ENCODE data around the gene RANBP10. TPM values are rescaled to one million over a fixed set of nuclear protein-coding genes. Genes with fewer than 3 reads are reported as not detected.

Gene RANBP10
- total and polyA plus RNA-seq, 2 donors (not counting 3 experiments of a cell fraction or from before 2014, with no cell fraction given) = 25.6 to 28.8 TPM

GRCh38 chr16:67679935-67680897 is 126.1 kb downstream of the RANBP10 start:
- no peak for FAIRE-seq
- Histone ChIP-seq H3K79me2 (ENCODE audit: control insufficient read depth, insufficient read depth, low read length) (no peaks in the 10 kb centered on the region), H3K4me2 (ENCODE audit: insufficient read depth, low read length) (no peak overlapping the region), H2AFZ (ENCODE audit: low read depth, low read length) (no peak overlapping the region), H3K9me1 (replicated peaks; ENCODE audit: control insufficient read depth, extremely low read depth, insufficient read depth, low read length) (no peaks in the 10 kb centered on the region), H4K20me1 (replicated peaks; ENCODE audit: control insufficient read depth, extremely low read depth, insufficient read depth, low read length) (peaks cover 3% of the 10 kb centered on the region), H3K4me1 (ENCODE audit: control insufficient read depth, extremely low read depth, insufficient read depth, low read length) (peaks cover 17% of the 10 kb centered on the region), H3K27ac (ENCODE audit: insufficient read depth, low read depth, low read length) (no peak overlapping the region), H3K4me3 (replicated peaks in 1 of 3; ENCODE audit: insufficient read depth in 1 of 3, low read depth in 1 of 3, low read length in 3 of 3) (no peak overlapping the region), H3K9ac (replicated peaks; ENCODE audit: extremely low read depth, insufficient read depth, low read length) (no peak overlapping the region), H3K9me3 (replicated peaks; ENCODE audit: control insufficient read depth, insufficient read depth, low read length) (no peaks in the 10 kb centered on the region), H3K27me3 (ENCODE audit: control insufficient read depth in 2 of 2, insufficient read depth in 2 of 2, low read length in 2 of 2) (no peaks in the 10 kb centered on the region), H3K36me3 (ENCODE audit: control insufficient read depth in 2 of 2, extremely low read depth in 1 of 2, insufficient read depth in 2 of 2, low read length in 2 of 2) (peaks cover 3 to 23% of the 10 kb centered on the region in 2 experiments)
- no TSS peak for BruUV-seq (replicated peaks)
- intact Hi-C loops (cut with micrococcal nuclease) (no loop called here), dilution Hi-C loops (cut with MboI; ENCODE audit: extremely low pct_ligation_motif_present, low sequenced_read_pairs) (loop anchor here (25.0 kb wide), 1 partner anchor 232 kb away; no protein-coding TSS in a partner anchor)
- CTCF ChIA-PET = interaction anchor here (0.6 to 4.2 kb wide), 3 partner anchors 7 to 114 kb away, joined by 3 to 22 read pairs (median 5); partner anchors contain the start of gene GFOD2
- TF ChIP-seq, protein P1, sequence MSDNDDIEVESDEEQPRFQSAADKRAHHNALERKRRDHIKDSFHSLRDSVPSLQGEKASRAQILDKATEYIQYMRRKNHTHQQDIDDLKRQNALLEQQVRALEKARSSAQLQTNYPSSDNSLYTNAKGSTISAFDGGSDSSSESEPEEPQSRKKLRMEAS (IDR thresholded peaks at IDR 0.05; ENCODE audit: insufficient read depth, insufficient read length) = no peak
- POLR2A ChIA-PET = no interaction called here
- DNase-seq (ENCODE audit: low read depth, low spot score) = no peak

DNA sequence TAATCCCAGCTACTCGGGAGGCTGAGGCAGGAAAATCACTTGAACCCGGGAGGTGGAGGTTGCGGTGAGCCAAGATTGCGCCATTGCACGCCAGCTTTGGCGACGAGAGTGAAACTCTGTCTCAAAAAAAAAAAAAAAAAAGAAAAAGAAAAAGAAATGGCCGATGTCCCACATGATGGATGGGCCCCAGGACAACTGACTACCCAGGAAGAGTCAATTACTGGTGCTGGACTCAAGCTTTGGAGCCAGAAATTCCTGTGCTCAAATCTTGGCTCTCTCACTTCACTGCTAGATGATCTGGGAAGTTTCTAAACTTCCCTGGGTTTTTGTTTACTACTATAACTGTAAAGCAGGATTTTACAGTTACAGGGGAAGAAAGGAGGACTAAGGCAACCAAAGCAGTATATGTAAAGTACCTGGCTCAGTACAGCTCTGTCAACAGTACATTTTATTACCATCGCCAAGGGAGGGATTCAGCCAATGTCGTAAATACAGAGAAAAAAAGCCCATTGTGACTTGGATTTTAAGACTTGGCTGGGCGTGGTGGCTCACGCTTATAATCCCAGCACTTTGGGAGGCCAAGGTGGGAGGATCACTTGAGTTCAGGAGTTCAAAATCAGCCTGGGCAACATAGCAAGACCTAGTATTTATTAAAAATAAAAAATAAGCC is 127.9 kb downstream of the RANBP10 start:
- CTCF ChIA-PET = interaction anchor here (2.4 kb wide), 1 partner anchor 138 kb away, joined by 18 read pairs; no protein-coding TSS in a partner anchor

More for the DNA sequence above, 127.9 kb downstream of the RANBP10 start:
- BruUV-seq (replicated peaks) = no TSS peak
- dilution Hi-C loops (cut with MboI; ENCODE audit: extremely low pct_ligation_motif_present, low sequenced_read_pairs) = loop anchor here (25.0 kb wide), 1 partner anchor 234 kb away; no protein-coding TSS in a partner anchor
- H3K36me3 ChIP-seq (ENCODE audit: control insufficient read depth in 2 of 2, extremely low read depth in 1 of 2, insufficient read depth in 2 of 2, low read length in 2 of 2) = peaks cover 0 to 21% of the 10 kb centered on the region in 2 experiments
- H3K4me3 ChIP-seq (replicated peaks in 1 of 3; ENCODE audit: insufficient read depth in 1 of 3, low read depth in 1 of 3, low read length in 3 of 3) = no peak overlapping the region
- no peaks in the 10 kb centered on the region for H3K9me1 ChIP-seq (replicated peaks; ENCODE audit: control insufficient read depth, extremely low read depth, insufficient read depth, low read length)
- FAIRE-seq (no peak), DNase-seq (ENCODE audit: low read depth, low spot score) (no peak)
- no peak overlapping the region for H3K4me2 ChIP-seq (ENCODE audit: insufficient read depth, low read length)
- H3K27me3 ChIP-seq (ENCODE audit: control insufficient read depth in 2 of 2, insufficient read depth in 2 of 2, low read length in 2 of 2) = no peaks in the 10 kb centered on the region
- H2AFZ ChIP-seq (ENCODE audit: low read depth, low read length) = no peak overlapping the region
- intact Hi-C loops (cut with micrococcal nuclease) = no loop called here
- H3K79me2 ChIP-seq (ENCODE audit: control insufficient read depth, insufficient read depth, low read length) = no peaks in the 10 kb centered on the region
- H3K4me1 ChIP-seq (ENCODE audit: control insufficient read depth, extremely low read depth, insufficient read depth, low read length) = peaks cover 18% of the 10 kb centered on the region
- no peak overlapping the region for H3K9ac ChIP-seq (replicated peaks; ENCODE audit: extremely low read depth, insufficient read depth, low read length)
- TF ChIP-seq GATA2 (IDR thresholded peaks at IDR 0.05; ENCODE audit: insufficient read depth, insufficient read length, low read depth, low read length) (no peak), POLR2A (IDR thresholded peaks at IDR 0.05; ENCODE audit: low read depth, low read length) (no peak), FOS (IDR thresholded peaks at IDR 0.05; ENCODE audit: borderline replicate concordance, insufficient read depth, low read length) (no peak), EZH2 (IDR thresholded peaks at IDR 0.05; ENCODE audit: borderline replicate concordance, low read depth, low read length, severe bottlenecking) (no peak), MYC (IDR thresholded peaks at IDR 0.05; ENCODE audit: low read depth, low read length) (no peak), JUN (IDR thresholded peaks at IDR 0.05; ENCODE audit: borderline replicate concordance, insufficient read depth, insufficient read length, low read depth) (no peak), POLR2AphosphoS5 (IDR thresholded peaks at IDR 0.05; ENCODE audit: insufficient read depth, low read depth, low read length) (no peak)
- TF ChIP-seq, protein P1 (IDR thresholded peaks at IDR 0.05; ENCODE audit: insufficient read depth, insufficient read length) = no peak
- TF ChIP-seq, protein P2, sequence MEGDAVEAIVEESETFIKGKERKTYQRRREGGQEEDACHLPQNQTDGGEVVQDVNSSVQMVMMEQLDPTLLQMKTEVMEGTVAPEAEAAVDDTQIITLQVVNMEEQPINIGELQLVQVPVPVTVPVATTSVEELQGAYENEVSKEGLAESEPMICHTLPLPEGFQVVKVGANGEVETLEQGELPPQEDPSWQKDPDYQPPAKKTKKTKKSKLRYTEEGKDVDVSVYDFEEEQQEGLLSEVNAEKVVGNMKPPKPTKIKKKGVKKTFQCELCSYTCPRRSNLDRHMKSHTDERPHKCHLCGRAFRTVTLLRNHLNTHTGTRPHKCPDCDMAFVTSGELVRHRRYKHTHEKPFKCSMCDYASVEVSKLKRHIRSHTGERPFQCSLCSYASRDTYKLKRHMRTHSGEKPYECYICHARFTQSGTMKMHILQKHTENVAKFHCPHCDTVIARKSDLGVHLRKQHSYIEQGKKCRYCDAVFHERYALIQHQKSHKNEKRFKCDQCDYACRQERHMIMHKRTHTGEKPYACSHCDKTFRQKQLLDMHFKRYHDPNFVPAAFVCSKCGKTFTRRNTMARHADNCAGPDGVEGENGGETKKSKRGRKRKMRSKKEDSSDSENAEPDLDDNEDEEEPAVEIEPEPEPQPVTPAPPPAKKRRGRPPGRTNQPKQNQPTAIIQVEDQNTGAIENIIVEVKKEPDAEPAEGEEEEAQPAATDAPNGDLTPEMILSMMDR (IDR thresholded peaks at IDR 0.05; ENCODE audit: extremely low read depth in 1 of 2, insufficient read depth in 1 of 2, low read depth in 1 of 2, low read length in 2 of 2) = no peak
- POLR2A ChIA-PET = no interaction called here
- no peak overlapping the region for H3K27ac ChIP-seq (ENCODE audit: insufficient read depth, low read depth, low read length)
- H4K20me1 ChIP-seq (replicated peaks; ENCODE audit: control insufficient read depth, extremely low read depth, insufficient read depth, low read length) = no peaks in the 10 kb centered on the region
- H3K9me3 ChIP-seq (replicated peaks; ENCODE audit: control insufficient read depth, insufficient read depth, low read length) = no peaks in the 10 kb centered on the region

All from endothelial cell of umbilical vein (primary cell).